Measurements from ENCODE around the gene NPL.

DNA sequence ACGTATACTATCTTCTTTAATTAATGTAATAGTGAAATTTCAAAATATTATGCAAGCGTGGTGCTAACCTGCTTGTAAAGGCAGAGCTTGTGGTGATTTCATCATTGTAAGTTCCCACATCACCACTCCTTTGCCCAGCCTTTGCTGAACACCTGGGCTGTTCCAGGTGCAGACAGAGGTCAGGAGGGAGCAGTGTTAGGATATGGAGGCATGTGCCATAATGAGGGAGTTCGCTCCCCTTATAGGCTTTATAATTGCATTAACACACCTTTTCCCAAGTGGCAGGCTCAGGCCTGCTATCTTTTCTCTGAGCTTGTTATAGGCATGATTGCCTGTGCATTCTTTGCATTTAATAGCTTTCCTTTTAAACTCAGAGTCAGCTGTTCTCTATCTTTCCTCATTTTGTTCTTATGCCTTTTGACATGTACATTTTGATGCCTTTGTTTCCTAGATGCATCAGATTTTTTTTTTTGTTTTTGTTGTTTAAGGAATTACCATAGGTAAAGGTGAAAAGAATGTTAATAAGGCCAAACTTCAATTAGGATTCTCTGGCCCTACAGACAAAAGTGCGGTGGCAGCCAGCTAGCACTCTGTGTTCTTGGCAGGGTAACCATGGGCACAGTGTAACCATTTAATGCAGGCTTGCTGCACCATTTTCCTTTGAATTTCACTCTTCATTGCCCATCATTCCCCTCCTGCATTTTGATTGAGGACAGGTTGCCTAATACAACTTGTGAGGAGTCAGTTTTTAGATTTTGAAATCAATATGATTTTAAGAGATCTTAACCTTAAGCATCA is 12.6 kb downstream of the NPL start:
- TF ChIP-seq MAZ (CRISPR knock-in tag; conservative IDR thresholded peaks at IDR 0.05 in 1 of 2, IDR thresholded peaks at IDR 0.05 in 1 of 2) (no peak), POU5F1 (IDR thresholded peaks at IDR 0.05; ENCODE audit: borderline replicate concordance, low read depth, low read length, partially characterized antibody) (no peak), SIN3A (IDR thresholded peaks at IDR 0.05; ENCODE audit: borderline replicate concordance in 2 of 2, control insufficient read depth in 1 of 2, low read depth in 2 of 2, low read length in 2 of 2) (no peak), ETV6 (IDR thresholded peaks at IDR 0.05; ENCODE audit: borderline replicate concordance in 1 of 2, low read depth in 2 of 2, low read length in 1 of 2) (no peak), ETV6 (CRISPR knock-in tag; IDR thresholded peaks at IDR 0.05; ENCODE audit: borderline replicate concordance) (no peak), EZH2 (IDR thresholded peaks at IDR 0.05; ENCODE audit: borderline replicate concordance, low read depth, low read length) (no peak)
- TF ChIP-seq, protein P1, sequence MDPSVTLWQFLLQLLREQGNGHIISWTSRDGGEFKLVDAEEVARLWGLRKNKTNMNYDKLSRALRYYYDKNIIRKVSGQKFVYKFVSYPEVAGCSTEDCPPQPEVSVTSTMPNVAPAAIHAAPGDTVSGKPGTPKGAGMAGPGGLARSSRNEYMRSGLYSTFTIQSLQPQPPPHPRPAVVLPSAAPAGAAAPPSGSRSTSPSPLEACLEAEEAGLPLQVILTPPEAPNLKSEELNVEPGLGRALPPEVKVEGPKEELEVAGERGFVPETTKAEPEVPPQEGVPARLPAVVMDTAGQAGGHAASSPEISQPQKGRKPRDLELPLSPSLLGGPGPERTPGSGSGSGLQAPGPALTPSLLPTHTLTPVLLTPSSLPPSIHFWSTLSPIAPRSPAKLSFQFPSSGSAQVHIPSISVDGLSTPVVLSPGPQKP (CRISPR knock-in tag; IDR thresholded peaks at IDR 0.05), result no peak
- TF ChIP-seq, protein P2, sequence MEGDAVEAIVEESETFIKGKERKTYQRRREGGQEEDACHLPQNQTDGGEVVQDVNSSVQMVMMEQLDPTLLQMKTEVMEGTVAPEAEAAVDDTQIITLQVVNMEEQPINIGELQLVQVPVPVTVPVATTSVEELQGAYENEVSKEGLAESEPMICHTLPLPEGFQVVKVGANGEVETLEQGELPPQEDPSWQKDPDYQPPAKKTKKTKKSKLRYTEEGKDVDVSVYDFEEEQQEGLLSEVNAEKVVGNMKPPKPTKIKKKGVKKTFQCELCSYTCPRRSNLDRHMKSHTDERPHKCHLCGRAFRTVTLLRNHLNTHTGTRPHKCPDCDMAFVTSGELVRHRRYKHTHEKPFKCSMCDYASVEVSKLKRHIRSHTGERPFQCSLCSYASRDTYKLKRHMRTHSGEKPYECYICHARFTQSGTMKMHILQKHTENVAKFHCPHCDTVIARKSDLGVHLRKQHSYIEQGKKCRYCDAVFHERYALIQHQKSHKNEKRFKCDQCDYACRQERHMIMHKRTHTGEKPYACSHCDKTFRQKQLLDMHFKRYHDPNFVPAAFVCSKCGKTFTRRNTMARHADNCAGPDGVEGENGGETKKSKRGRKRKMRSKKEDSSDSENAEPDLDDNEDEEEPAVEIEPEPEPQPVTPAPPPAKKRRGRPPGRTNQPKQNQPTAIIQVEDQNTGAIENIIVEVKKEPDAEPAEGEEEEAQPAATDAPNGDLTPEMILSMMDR (IDR thresholded peaks at IDR 0.05 in 2 of 3, conservative IDR thresholded peaks at IDR 0.05 in 1 of 3; ENCODE audit: insufficient read depth in 2 of 3, low read depth in 1 of 3, low read length in 3 of 3), result no peak
- TF ChIP-seq, protein P3, sequence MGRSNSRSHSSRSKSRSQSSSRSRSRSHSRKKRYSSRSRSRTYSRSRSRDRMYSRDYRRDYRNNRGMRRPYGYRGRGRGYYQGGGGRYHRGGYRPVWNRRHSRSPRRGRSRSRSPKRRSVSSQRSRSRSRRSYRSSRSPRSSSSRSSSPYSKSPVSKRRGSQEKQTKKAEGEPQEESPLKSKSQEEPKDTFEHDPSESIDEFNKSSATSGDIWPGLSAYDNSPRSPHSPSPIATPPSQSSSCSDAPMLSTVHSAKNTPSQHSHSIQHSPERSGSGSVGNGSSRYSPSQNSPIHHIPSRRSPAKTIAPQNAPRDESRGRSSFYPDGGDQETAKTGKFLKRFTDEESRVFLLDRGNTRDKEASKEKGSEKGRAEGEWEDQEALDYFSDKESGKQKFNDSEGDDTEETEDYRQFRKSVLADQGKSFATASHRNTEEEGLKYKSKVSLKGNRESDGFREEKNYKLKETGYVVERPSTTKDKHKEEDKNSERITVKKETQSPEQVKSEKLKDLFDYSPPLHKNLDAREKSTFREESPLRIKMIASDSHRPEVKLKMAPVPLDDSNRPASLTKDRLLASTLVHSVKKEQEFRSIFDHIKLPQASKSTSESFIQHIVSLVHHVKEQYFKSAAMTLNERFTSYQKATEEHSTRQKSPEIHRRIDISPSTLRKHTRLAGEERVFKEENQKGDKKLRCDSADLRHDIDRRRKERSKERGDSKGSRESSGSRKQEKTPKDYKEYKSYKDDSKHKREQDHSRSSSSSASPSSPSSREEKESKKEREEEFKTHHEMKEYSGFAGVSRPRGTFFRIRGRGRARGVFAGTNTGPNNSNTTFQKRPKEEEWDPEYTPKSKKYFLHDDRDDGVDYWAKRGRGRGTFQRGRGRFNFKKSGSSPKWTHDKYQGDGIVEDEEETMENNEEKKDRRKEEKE (IDR thresholded peaks at IDR 0.05; ENCODE audit: borderline replicate concordance in 1 of 2, control insufficient read depth in 1 of 2, low read depth in 2 of 2, low read length in 1 of 2), result no peak

All from K562 (cell line).